GM19467 (cell line): ENCODE results near the gene TAF15.

Source experiments
- ATAC-seq: cut with Tn5 transposase; IDR thresholded peaks from one replicate; pipeline ENCODE4 v1.9.1; 2021; ENCODE audit warnings: mild to moderate bottlenecking, moderate library complexity; ENCODE audit not compliant: unreplicated experiment

The TAF15 gene

DNA sequence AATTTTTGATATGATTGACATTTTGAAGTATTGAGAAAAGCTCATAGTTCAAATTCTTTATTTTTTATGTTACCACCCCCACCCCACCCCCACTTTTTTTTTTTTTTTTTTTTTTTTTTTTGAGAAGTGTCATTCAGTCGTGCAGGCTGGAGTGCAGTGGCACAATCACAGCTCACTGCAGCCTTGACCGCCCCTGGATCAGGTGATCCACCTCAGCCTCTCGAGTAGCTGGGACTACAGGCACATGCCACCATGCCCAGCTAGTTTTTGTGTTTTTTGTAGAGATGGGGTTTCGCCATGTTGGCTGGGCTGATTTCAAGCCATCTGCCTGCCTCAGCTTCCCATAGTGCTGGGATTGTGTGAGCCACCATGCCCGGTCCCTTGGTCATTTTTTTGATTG is 7.4 kb downstream of the TAF15 start:
- no peak for ATAC-seq

DNA sequence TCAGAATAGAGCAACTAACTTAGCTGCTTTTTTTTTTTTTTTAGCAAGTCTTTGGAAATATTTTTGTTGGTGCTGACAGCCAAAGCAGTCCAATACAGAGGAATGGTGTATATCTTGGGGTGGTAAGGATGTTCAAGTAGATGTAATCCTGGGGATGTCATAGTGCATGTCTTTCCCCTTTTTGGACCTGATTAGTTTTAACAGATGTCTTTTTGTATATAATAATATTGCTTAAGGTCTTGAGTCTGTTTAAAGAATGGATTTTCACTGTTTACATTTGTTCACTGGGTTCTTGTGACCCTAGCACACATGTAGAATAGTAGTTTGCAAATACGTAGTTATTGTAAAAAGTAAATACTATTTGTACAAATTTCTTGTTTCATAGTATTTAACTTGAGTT is 7.9 kb downstream of the TAF15 start:
- no peak for ATAC-seq

DNA sequence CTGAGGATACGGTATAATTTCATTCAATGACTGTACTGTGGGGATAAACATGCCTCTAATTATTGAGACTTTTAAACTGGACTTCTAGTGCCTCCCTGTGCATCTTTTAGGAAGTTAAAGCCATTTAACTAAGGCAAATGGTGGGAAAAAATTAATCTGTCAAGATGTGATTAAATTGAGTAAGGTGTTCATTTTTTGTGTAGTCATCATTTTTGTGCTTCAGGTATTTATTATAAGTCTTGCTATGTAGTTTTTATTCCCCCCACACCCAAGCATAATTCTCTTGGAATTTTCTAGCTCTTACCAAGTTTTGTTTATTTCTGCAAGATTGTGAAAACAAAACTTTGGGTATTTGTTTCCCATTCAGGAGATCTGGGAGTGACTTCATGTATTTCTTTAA is 10.2 kb downstream of the TAF15 start:
- no peak for ATAC-seq

DNA sequence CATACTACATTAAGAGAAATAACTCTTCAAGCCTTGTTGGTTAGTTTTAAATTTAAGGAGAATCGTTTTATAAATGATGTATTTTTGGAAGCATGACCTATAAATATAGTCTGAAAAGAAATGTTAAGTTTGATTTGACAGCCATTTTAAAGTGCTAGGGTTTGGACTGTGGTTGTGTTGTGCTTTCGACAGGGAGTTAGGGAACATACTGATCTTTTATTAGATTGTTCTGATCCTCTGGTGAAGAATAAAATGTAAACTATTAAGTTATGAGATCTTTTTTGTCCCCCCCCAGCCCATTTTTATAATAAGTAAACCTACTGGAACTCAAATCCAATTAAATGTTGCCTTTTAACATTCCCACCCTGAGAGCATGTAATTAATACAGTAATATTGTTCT is 12.0 kb downstream of the TAF15 start:
- no peak for ATAC-seq

DNA sequence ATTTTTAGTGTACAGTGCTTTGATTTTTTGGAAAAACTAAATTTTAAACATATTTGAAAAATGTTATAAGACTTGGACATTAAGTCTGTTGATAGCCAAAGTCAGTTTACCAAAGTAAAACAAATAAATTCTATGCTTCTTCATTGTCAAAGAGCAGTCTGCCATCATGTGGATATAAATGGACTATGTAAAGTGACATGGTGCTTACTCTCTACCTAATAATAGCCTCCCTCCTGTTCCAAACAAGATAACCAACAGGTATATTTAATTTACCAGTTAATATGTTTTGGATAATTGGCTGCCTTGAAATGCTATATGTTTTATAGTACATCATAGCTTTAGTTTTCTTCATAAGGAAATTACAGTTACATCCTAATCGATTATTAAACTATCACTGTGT is 15.9 kb downstream of the TAF15 start:
- ATAC-seq = no peak

DNA sequence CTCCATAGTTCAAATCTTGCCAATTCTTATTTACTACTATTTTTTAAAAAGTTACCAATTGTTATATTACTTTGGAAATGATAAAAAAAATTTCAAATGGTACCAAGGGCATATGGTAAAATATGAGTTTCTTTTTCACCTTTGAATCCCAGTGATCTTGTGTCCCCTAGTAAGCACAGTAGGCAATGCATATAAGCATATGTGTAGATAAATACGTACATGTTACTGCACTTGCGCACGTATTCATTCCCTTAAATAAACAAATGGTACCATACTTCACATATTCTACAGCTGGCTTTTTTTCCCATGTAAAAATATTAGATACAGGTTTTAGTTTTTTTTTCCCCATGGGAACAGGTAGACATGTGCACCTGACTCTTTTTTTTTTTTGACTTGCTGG is 31.8 kb downstream of the TAF15 start:
- ATAC-seq = no peak

DNA sequence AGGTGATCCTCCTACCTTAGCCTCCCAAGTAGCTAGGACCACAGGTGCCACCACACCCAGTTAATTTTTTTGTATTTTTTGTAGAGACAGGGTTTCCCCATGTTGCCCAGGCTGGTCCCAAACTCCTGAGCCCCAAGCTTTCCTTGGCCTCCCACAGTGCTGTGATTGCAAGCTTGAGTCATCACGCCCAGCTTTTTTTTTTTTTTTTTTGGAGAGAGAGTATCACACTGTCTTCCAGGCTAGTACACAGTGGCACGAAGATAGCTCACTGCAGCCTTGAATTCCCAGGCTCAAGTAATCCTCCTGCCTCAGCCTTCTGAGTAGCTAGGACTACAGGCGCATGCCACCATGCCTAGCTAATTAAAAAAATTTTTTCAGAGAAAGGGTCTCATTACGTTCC is 32.2 kb downstream of the TAF15 start:
- no peak for ATAC-seq

DNA sequence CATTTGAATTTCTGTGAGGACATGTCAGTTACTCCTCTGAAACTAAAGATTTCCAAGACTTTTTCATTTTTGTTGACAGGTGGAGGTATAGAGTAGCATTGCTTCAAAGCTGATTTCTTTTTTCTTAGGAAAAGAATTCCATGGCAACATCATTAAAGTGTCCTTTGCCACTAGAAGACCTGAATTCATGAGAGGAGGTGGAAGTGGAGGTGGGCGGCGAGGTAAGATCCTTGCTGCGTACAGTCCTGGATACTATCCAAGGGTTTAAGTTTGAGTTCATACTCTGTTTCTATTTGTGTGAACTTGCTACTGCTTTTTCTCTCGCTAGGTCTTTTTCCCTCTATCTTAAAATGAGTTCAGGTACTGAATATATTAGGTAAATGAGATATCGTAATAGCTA is 33.0 kb downstream of the TAF15 start:
- ATAC-seq = no peak

DNA sequence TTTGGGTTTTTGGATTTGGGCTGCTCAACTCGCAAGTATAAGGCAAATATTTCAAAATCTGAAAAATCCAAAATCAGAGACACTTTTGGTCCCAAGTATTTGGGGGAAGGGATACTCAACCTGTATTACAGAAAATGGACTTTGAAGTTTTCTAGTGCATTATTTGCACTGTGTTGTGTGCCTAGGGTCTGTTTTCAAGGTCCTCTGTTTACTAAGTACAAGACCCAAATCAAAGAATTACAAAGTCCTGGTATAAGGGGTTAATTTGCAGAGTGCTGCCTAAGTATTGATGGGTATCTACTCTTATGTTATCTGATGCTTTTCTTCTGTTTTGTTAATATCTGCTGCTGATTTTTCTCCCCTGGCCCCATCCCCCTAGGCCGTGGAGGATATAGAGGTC is 34.4 kb downstream of the TAF15 start:
- no peak for ATAC-seq

DNA sequence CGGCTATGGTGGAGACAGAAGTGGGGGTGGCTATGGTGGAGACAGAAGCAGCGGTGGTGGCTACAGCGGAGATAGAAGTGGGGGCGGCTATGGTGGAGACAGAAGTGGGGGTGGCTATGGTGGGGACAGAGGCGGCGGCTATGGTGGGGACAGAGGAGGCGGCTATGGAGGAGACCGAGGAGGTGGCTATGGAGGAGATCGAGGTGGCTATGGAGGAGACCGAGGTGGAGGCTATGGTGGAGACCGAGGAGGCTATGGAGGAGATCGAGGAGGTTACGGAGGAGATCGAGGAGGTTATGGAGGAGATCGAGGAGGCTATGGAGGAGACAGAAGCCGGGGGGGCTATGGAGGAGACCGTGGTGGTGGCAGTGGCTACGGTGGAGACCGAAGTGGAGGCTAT is 35.3 kb downstream of the TAF15 start:
- no peak for ATAC-seq

DNA sequence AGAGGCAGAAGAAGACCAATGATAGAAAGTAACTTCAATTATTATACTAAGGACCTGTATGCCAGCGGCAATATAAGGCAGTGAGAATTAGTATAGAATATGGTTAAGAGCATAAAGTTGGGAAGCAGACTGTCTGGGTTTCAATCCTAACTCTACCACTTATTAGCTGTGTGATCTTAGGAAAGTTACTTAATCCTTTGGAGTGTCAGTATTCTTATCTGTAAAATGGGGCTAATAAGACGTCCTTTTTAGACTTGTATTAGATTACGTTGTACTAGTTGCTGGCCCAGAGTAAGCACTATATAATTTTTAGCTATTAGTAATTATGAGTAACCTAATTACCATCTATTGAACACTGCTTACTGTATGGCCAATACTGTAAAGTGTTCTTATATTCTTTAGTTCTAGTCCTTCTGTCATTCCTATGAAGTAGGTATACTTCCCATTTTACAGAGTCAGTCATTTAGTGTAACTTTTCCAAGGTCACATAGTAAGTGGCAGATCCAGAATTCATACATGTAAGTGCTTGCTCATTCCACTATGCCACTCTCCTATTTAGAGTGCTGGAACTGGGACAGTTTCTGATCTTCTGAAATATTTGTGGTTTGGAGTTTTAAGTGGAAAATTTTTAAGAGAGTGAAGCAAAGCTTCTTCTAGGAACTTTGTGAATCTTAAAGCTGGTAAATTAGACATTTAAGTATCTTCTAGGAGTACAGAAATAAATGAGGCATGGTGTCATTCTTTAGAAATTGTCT is 36.9 kb downstream of the TAF15 start:
- ATAC-seq = no peak

DNA sequence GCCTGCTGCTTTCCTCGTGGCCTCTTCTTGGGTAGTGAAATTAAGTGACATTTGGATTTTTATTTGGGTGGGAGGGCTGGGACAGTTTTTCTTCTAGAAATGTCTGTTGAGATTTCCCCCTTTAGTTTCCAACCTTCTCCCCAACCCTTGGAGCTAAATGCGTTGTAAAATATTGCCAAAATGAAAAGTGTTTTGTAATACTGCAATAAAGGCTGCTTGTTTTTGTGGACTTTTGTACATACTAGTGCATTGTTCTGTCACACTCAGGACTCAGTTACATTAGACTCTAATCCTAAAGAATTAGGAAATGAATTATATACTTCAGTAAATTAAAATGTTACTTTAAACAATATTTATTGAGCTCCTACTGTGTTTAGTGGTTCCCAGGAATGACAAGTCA is 37.7 kb downstream of the TAF15 start:
- no peak for ATAC-seq

DNA sequence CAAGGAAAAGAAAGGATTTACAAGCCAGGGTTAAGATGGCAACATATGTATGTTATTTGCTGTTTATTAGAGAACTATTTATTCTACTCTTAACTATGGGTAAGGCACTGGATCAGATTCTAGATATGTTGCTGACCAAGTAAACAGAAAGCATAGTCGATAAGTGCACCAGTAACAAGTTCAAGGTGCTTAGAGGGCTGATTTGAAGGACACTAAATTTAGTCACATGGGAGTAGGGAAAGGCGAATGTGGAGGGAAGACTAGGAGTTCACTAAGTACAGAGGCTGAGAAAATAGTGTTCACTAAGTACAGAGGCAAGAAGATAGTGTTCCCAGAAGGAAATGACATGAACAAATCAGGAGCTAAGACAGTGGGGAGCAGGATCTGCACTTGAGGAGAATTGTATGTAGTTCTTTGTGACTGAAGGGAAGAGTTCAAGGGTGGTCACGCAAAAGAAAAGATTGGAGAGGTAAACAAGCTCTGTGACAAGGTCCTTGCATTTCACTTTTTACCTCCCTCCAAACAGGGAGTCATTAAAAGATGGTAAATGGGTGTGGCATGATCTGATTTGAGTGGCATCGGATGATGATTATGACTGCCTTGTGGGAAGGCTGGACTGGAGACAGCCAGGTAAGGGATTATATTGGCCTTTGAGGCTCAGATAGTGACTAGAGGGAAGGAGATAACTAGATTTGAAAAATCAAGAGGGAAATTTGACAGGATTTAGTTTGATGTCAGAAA is 38.5 kb downstream of the TAF15 start:
- no peak for ATAC-seq

DNA sequence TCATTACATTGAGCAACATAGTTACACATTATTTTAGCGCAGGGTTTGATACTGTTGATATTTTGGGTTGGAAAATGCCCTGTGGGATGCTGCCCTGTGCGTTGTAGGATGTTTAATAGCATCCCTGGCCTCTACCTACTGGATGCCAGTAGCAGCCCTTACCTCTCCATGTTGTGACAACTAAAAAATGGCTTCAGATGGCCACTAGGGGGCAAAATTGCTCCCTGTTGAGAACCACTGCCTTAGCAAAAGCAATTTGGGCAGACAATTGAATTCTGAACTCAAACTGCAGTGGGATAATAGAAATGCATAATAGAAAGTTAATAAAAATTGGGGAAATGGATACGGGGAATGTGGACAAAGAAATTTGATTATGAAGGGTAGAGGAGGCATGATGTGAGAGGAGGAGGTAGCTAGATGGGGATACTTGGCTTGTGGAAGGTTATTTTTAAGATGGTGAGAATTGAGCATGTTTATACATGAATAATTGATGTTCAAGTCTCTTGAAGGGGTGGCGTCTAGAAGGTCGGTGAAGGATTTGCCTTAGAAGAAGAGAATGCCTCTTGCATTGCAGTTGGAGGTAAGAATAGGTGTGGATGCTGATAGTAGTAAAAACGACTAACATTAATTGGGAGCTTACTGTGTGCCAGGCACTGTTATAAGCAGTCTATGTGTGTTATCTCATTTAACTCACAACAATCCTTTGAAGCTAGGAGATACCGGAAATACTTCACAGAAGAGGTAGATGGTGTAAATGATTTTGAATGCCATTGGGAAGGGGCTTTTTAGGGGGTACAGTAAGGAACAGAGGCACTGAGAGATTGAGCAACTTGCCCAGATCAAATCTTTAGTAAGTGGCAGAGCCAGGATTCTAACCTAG is 40.4 kb downstream of the TAF15 start:
- no peak for ATAC-seq

DNA sequence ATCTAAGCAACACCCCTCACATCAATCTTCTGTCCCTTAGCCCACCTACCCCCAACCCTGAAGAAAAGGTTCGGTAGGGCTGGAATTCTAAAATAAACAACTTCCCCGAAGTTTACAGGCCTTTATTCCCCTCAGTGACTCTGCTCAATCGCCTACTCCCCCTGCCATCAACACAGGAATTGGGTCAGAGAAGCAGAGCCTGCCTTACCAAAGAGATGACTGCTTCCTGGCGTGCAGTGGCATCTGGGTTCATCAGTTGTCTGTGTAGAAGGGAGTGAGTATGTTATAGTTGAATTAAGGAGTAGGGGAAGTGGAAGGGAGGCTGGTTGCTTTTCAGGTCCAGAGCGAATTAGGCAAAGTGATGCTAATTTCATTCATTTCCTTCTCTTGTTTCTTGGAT is 46.7 kb downstream of the TAF15 start:
- ATAC-seq = no peak

DNA sequence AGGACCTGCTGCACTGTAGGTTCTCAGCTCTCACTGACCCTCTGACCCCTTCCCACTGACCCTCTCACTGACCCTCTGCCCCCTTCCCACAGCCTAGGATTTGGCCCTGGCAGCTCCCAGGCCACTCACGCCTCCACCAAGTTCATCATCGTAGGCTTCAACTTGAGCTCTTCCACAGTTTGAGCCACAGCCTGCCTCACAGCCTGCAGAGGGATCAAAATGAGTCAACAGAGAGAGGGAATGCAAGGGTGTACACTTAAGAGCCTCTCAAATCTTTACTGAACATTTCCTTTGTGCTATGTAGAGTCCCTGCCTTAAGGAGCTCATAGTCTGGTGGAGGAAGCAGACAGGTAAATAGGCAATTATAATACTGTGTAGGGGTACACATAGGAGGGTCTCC is 47.3 kb downstream of the TAF15 start:
- no peak for ATAC-seq

DNA sequence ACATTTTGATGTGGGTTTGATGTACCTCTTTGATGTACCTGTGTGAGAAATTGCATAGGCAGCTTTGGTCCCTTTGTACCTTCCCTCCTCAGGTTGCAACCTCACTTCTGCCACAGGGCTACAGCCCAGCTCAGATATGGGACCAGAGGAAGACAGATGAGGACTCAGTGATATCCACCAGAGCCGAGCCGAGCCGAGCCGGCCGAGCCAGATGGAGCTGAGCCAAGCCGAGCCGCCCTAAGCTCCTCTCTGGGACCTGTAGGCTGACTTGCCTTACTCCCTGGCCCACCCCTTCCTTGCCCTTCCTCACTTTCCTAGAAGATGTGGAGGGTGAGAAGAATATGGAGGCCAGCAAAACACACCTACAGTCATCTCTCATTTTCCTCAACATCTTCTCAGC is 55.6 kb downstream of the TAF15 start:
- no peak for ATAC-seq

DNA sequence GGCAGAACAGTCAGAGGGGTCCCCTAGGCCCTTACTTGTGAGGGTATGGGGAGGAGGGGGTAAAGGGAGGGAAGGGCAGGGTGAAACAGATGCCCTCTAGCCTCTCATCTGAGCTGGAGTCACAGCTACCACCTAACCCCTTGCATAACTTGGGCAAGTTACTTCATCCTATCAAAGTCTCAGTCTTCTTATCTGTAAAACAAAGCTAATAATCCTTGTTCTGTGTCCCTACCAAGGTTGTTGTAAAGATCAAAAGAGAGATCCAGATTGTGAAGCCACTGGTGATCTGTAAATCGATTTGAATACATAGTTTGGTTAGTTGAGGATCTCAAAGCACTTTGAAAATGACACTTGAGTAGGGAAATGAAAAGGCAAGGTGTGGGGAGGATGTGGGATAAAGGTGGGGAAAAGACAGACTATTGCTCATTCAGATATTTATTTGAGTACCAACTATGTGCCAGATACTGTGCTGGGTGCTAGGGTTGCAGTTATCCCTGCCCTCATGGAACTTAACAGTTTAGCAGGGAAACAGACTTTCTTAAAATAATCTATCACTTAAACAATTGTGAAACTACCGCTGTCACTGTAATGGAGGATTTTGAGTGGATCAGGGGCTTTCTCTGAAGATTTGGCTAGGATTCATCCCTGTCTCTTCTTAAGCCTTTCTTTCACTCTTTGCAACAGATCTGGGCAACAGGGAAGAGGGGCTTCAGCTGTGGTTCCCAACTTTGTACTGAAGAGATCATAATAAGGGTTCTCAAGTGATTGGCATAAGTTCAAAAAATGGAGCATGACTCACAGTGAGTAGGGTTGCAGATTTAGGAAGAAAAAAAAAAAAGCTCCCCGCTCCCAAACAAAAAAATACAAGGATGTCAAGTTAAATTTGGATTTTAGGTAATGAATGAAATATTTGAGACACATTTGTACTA is 56.4 kb downstream of the TAF15 start:
- no peak for ATAC-seq

DNA sequence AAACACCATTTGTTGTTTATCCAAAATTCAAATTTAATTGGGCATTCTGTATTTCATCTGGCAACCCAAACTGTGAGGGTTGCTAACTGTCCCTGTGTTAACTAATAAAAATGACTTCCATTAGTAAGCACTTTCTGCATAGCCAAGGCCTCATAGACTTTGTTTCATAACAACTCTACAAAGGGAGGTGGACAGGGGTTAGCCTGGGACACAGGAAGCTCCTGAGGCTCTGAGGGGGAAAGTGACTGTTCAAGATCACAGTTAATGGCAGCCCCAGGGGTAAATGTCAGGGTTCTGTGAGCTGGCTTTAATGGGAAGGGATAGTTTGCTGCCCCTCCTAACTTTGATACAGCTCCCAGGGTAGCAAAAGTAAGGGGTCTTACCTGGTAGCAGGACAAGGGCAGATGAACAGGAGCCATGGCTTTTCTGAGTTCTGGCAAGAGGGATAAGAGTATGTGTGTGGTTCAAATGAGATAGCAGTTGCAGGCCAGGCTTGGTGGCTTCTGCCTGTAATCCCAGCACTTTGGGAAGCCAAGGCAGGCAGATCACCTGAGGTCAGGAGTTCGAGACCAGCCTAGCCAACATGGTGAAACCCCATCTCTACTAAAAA is 57.2 kb downstream of the TAF15 start:
- ATAC-seq = no peak

DNA sequence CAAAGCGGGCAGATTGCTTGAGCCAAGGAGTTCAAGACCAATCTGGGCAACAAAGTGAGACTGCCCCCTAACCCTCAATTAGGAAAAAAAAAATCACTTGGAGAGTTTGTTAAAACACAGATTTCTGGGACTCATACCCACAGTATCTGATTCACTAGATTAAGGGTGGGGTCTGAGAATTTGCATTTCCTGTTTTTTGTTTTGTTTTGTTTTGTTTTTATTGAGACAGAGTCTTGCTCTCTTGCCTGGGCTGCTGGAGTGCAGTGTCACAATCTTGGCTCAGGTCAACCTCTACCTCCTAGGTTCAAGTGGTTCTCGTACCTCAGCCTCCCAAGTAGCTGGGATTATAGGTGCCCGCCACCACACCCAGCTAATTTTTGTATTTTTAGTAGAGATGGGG is 58.3 kb downstream of the TAF15 start:
- ATAC-seq = no peak
